GM12878 (cell line): ENCODE measurements around the gene PTGR1. TPM values are rescaled to one million over a fixed set of nuclear protein-coding genes. Genes with fewer than 3 reads are reported as not detected.

Experiments used
- ATAC-seq: fragments of 200-7000 bp; cut with Tn5 transposase; 3 replicates; pipeline ENCODE4 v1.9.1; 2020; ENCODE audit warnings: mild to moderate bottlenecking, moderate library complexity
- BruUV-seq: library from RNA; stranded (reverse); fragments of 400-500 nt; replicated peaks from 2 replicates; lab custom pipeline; 2021; lab: Mats Ljungman, UMichigan
- CTCF ChIA-PET: fragments of 300-600 bp; sonication (Branson Sonifier 250); formaldehyde crosslinking; extraction: SDS; loops from one replicate; lab custom pipeline; 2021; ENCODE audit warnings: inconsistent platforms; lab: Yijun Ruan, JAX
- POLR2A ChIA-PET: fragments of 350-600 bp; formaldehyde crosslinking; extraction: SDS; loops from one replicate; lab custom pipeline; 2021; ENCODE audit warnings: inconsistent platforms; lab: Charles Lee
- RAD21 ChIA-PET: fragments of 300-600 bp; sonication (Branson Sonifier 250); formaldehyde crosslinking; loops from one replicate; lab custom pipeline; 2023; ENCODE audit warnings: antibody characterized with exemption; ENCODE audit not compliant: unreplicated experiment; lab: Charles Lee
- SMC1A ChIA-PET: fragments of 300-600 bp; sonication (Branson Sonifier 250); formaldehyde crosslinking; loops from one replicate; lab custom pipeline; 2023; ENCODE audit not compliant: unreplicated experiment, uncharacterized antibody; lab: Charles Lee
- DNase-seq: peaks from one replicate; pipeline ENCODE4 v3.0.0-alpha.2; 2011; ENCODE audit warnings: low read depth, low spot score
- FAIRE-seq: peaks from 3 replicates; lab custom pipeline; 2011; peaks lifted over from hg19 to GRCh38; lab: Jason Lieb, UNC
- H2AFZ ChIP-seq: 2 replicates; pipeline ENCODE4 v1.6.0; 2011; ENCODE audit warnings: low read depth, low read length, control low read depth; ENCODE audit not compliant: control insufficient read depth
- H3K27ac ChIP-seq: 2 replicates; pipeline ENCODE4 v1.5.1; 2011; ENCODE audit warnings: control low read depth; ENCODE audit not compliant: control insufficient read depth, insufficient read depth
- H3K27me3 ChIP-seq, 2 experiments: replicated peaks in 1 of 2; 2 replicates each; pipeline versions ENCODE4 v1.6.0 to v1.6.1; 2011; ENCODE audit warnings: low read length in 1 of 2; ENCODE audit not compliant: control insufficient read depth in 2 of 2, insufficient read depth in 2 of 2
- H3K36me3 ChIP-seq, 2 experiments: 2 replicates each; pipeline ENCODE4 v1.5.1; 2011; ENCODE audit warnings: low read length in 1 of 2; ENCODE audit not compliant: control insufficient read depth in 2 of 2, insufficient read depth in 2 of 2
- H3K4me1 ChIP-seq: 2 replicates; pipeline ENCODE4 v1.6.1; 2011; ENCODE audit warnings: mild to moderate bottlenecking, low read length, moderate library complexity, mixed read lengths; ENCODE audit not compliant: control insufficient read depth, insufficient read depth
- H3K4me2 ChIP-seq: 2 replicates; pipeline ENCODE4 v1.6.0; 2011; ENCODE audit warnings: control low read depth; ENCODE audit not compliant: control insufficient read depth, insufficient read depth
- H3K4me3 ChIP-seq: fragments of 200-600 bp; sonication (generic); 2 replicates; pipeline ENCODE4 v1.5.1; 2016
- H3K79me2 ChIP-seq: 2 replicates; pipeline ENCODE4 v1.6.0; 2011; ENCODE audit warnings: low read length; ENCODE audit not compliant: control insufficient read depth, insufficient read depth
- H3K9ac ChIP-seq: 2 replicates; pipeline ENCODE4 v1.8.0; 2011; ENCODE audit warnings: low read length, control low read depth, mixed read lengths; ENCODE audit not compliant: control insufficient read depth, insufficient read depth
- H3K9me3 ChIP-seq: replicated peaks from 3 replicates; pipeline ENCODE4 v1.5.1; 2011; ENCODE audit warnings: mild to moderate bottlenecking, low read length; ENCODE audit not compliant: control insufficient read depth, insufficient read depth
- H4K20me1 ChIP-seq: 2 replicates; pipeline ENCODE4 v1.6.0; 2011; ENCODE audit not compliant: control insufficient read depth, insufficient read depth
- BCL11A ChIP-seq: IDR thresholded peaks from 2 replicates; pipeline ENCODE4 v1.6.1; 2011; ENCODE audit warnings: low read depth, low read length
- EZH2 ChIP-seq: IDR thresholded peaks from 2 replicates; pipeline ENCODE4 v1.6.1; 2012; ENCODE audit warnings: low read depth, mild to moderate bottlenecking, control low read depth, inconsistent platforms, low read length, borderline replicate concordance; ENCODE audit not compliant: control insufficient read depth
- HCFC1 ChIP-seq: fragments of 150-350 bp; IDR thresholded peaks from 2 replicates; pipeline ENCODE4 v1.6.1; 2014; ENCODE audit warnings: low read length
- HDGF ChIP-seq: fragments of 450-650 bp; IDR thresholded peaks from 2 replicates; pipeline ENCODE4 v1.6.1; 2016; ENCODE audit warnings: antibody characterized with exemption
- MXI1 ChIP-seq: fragments of 150-350 bp; IDR thresholded peaks from 2 replicates; pipeline ENCODE4 v1.6.1; 2011; ENCODE audit warnings: low read depth, mild to moderate bottlenecking, inconsistent platforms, low read length, improper control_type of control experiment
- NFIC ChIP-seq: IDR thresholded peaks from 2 replicates; pipeline ENCODE4 v1.6.1; 2012; ENCODE audit warnings: low read depth, mild to moderate bottlenecking, inconsistent platforms, low read length, moderate library complexity
- NFXL1 ChIP-seq: fragments of 450-650 bp; IDR thresholded peaks from 2 replicates; pipeline ENCODE4 v1.6.1; 2017; ENCODE audit warnings: antibody characterized with exemption, mild to moderate bottlenecking, borderline replicate concordance
- RB1 ChIP-seq: fragments of 450-650 bp; formaldehyde crosslinking; IDR thresholded peaks from 2 replicates; pipeline ENCODE4 v1.6.1; 2017; ENCODE audit warnings: mild to moderate bottlenecking, borderline replicate concordance
- SMARCA5 ChIP-seq: fragments of 450-650 bp; IDR thresholded peaks from 2 replicates; pipeline ENCODE4 v1.6.1; 2017; ENCODE audit warnings: mild to moderate bottlenecking
- STAT3 ChIP-seq: IDR thresholded peaks from 2 replicates; pipeline ENCODE4 v1.6.1; 2011; ENCODE audit warnings: low read depth, low read length, improper control_type of control experiment
- TCF3 ChIP-seq: IDR thresholded peaks from 2 replicates; pipeline ENCODE4 v1.6.1; 2012; ENCODE audit warnings: low read depth, mild to moderate bottlenecking, low read length, borderline replicate concordance; ENCODE audit not compliant: insufficient read depth
- TCF7 ChIP-seq: IDR thresholded peaks from 2 replicates; pipeline ENCODE4 v1.6.1; 2014; ENCODE audit warnings: antibody characterized with exemption, borderline replicate concordance
- ZNF24 ChIP-seq: fragments of 450-650 bp; IDR thresholded peaks from 2 replicates; pipeline ENCODE4 v1.6.1; 2017; ENCODE audit warnings: antibody characterized with exemption, mild to moderate bottlenecking
- WGBS: methylation state at CpG from one replicate; pipeline ENCODE4 v1.1.6; 2016; ENCODE audit warnings: low lambda C conversion rate; ENCODE audit not compliant: insufficient replicate concordance, insufficient coverage; ENCODE audit errors: missing lambda C conversion rate; 5-methylcytosine and 5-hydroxymethylcytosine counted together
- in situ Hi-C: fragments of 300-500 bp; cut with MboI; formaldehyde crosslinking; loops from 9 replicates; pipeline ENCODE4 v1.14.3; 2018; ENCODE audit warnings: mixed read lengths
- intact Hi-C: fragments of 100-400 bp; cut with micrococcal nuclease; formaldehyde crosslinking; loops from one replicate; pipeline ENCODE4 v1.14.2; 2022; ENCODE audit not compliant: unreplicated experiment
- polyA plus RNA-seq, 11 experiments: library from polyadenylated mRNA; depleted of rRNA in 4 of 11; unstranded in 6 of 11; stranded (reverse) in 5 of 11; fragments of >200 nt; fragmentation: Nextera tagmentation in 4 of 11; fragmentation: Illumina TruSeq in 1 of 11; extraction: Ambion mirVana in 4 of 11; extraction: Trizol in 1 of 11; gene quantifications; 1 replicate in 1 of 11; 2 replicates in 10 of 11; pipeline versions ENCODE4 v1.2.1 to v1.2.3, GENCODE V29; 2011 to 2016; ENCODE audit warnings: inconsistent platforms in 2 of 11, missing spikeins in 2 of 11, low read depth in 1 of 11
- total RNA-seq, 4 experiments: library from RNA; depleted of rRNA in 3 of 4; stranded (reverse); fragments of >200 nt in 3 of 4; fragmentation: Illumina TruSeq in 1 of 4; extraction: Trizol in 1 of 4; gene quantifications; 2 replicates each; pipeline versions ENCODE4 v1.2.1 to v1.2.3, GENCODE V29; 2013 to 2021
- TF ChIP-seq, protein P1 (sequence below), 3 experiments: IDR thresholded peaks in 2 of 3; conservative IDR thresholded peaks in 1 of 3; 2 replicates each; pipeline ENCODE4 v1.5.1; 2011; ENCODE audit warnings: low read depth in 3 of 3, low read length in 3 of 3, mild to moderate bottlenecking in 3 of 3, control low read depth in 2 of 3, moderate library complexity in 2 of 3, inconsistent platforms in 1 of 3, mixed read lengths in 1 of 3; ENCODE audit not compliant: control insufficient read depth in 2 of 3, insufficient read depth in 1 of 3; ENCODE audit errors: extremely low read depth in 1 of 3
- TF ChIP-seq, protein P2 (sequence below): fragments of 450-650 bp; IDR thresholded peaks from 2 replicates; pipeline ENCODE4 v1.6.1; 2017; ENCODE audit warnings: low read depth, mild to moderate bottlenecking, moderate library complexity
- TF ChIP-seq, protein P3 (sequence below): fragments of 450-650 bp; IDR thresholded peaks from 2 replicates; pipeline ENCODE4 v1.6.1; 2017; ENCODE audit warnings: mild to moderate bottlenecking
- TF ChIP-seq, protein P4 (sequence below): fragments of 450-650 bp; IDR thresholded peaks from 2 replicates; pipeline ENCODE4 v1.6.1; 2017; ENCODE audit warnings: mild to moderate bottlenecking, low read depth, inconsistent platforms; ENCODE audit not compliant: poor library complexity, severe bottlenecking

Gene PTGR1
- total and polyA plus RNA-seq, 10 of the 15 experiments (the other 5 are each of a cell fraction or from before 2014, with no cell fraction given) = 0.12 to 6.3 (median 2.8) TPM

DNA sequence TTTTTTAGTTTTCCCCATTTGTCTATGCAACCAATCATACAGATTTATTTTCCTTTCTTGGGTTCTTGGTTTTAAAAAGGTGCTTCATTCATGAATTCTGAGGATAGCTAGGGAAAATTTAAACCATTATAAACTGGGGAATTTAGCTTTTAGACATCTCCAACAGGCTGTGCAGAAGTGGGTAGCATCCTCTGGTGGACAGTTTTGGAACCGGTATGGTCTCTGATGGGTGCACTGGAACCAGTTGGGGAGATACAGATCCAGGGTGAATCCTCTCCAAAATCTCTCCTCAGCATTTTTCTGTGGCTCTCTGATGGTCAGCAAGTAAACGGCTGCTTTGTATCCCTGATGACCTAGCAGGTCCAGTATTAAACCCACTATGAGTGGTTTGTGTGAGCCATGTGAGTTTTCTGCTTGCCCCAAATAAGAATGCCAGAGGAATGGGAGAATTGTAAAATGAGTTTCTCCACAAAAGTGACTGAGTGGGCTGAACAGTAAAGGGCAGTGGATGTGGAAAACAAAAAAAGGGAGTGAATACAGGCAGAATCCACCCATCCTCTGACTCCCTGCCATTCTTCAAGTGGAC is 22.5 kb upstream of the PTGR1 start:
- no peak overlapping the region for H3K27ac ChIP-seq
- RAD21 ChIA-PET = interaction anchor here (1.0 to 1.5 kb wide), 5 partner anchors 24 to 1438 kb away, joined by 3 to 5 read pairs (median 3); no protein-coding TSS in a partner anchor
- H3K79me2 ChIP-seq = no peaks in the 10 kb centered on the region
- SMC1A ChIA-PET = interaction anchor here (0.6 to 2.2 kb wide), 13 partner anchors 10 to 1439 kb away, joined by 3 to 7 read pairs (median 4); no protein-coding TSS in a partner anchor
- FAIRE-seq = no peak
- intact Hi-C loops = no loop called here
- DNase-seq = no peak
- WGBS = 13% methylated on average over 2 of the region's 2 CpGs
- CTCF ChIA-PET = interaction anchor here (0.5 to 2.3 kb wide), 20 partner anchors 11 to 1913 kb away, joined by 3 to 28 read pairs (median 4); no protein-coding TSS in a partner anchor
- H3K27me3 ChIP-seq = no peaks in the 10 kb centered on the region
- no peak overlapping the region for H3K4me3 ChIP-seq
- no peaks in the 10 kb centered on the region for H3K36me3 ChIP-seq
- POLR2A ChIA-PET = interaction anchor here (0.7 kb wide), 1 partner anchor 39 kb away, joined by 4 read pairs; no protein-coding TSS in a partner anchor
- in situ Hi-C loops = no loop called here
- BruUV-seq = no TSS peak
- H2AFZ ChIP-seq = no peak overlapping the region
- H3K4me1 ChIP-seq = no peaks in the 10 kb centered on the region
- H3K9ac ChIP-seq = no peak overlapping the region
- no peaks in the 10 kb centered on the region for H3K9me3 ChIP-seq
- H3K4me2 ChIP-seq = no peak overlapping the region
- peak; percentile 88 for ATAC-seq
- H4K20me1 ChIP-seq = no peaks in the 10 kb centered on the region
- TF ChIP-seq ZNF24 = no peak
- TF ChIP-seq NFIC = no peak
- TF ChIP-seq MXI1 = no peak
- TF ChIP-seq, protein P1, sequence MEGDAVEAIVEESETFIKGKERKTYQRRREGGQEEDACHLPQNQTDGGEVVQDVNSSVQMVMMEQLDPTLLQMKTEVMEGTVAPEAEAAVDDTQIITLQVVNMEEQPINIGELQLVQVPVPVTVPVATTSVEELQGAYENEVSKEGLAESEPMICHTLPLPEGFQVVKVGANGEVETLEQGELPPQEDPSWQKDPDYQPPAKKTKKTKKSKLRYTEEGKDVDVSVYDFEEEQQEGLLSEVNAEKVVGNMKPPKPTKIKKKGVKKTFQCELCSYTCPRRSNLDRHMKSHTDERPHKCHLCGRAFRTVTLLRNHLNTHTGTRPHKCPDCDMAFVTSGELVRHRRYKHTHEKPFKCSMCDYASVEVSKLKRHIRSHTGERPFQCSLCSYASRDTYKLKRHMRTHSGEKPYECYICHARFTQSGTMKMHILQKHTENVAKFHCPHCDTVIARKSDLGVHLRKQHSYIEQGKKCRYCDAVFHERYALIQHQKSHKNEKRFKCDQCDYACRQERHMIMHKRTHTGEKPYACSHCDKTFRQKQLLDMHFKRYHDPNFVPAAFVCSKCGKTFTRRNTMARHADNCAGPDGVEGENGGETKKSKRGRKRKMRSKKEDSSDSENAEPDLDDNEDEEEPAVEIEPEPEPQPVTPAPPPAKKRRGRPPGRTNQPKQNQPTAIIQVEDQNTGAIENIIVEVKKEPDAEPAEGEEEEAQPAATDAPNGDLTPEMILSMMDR (IDR thresholded peaks at IDR 0.05 in 2 of 3, conservative IDR thresholded peaks at IDR 0.05 in 1 of 3; ENCODE audit: control insufficient read depth in 2 of 3, extremely low read depth in 1 of 3, insufficient read depth in 1 of 3, low read depth in 3 of 3, low read length in 3 of 3) = peak; percentile 75 to 97 (median 89)
- TF ChIP-seq NFXL1 = no peak
- TF ChIP-seq, protein P2, sequence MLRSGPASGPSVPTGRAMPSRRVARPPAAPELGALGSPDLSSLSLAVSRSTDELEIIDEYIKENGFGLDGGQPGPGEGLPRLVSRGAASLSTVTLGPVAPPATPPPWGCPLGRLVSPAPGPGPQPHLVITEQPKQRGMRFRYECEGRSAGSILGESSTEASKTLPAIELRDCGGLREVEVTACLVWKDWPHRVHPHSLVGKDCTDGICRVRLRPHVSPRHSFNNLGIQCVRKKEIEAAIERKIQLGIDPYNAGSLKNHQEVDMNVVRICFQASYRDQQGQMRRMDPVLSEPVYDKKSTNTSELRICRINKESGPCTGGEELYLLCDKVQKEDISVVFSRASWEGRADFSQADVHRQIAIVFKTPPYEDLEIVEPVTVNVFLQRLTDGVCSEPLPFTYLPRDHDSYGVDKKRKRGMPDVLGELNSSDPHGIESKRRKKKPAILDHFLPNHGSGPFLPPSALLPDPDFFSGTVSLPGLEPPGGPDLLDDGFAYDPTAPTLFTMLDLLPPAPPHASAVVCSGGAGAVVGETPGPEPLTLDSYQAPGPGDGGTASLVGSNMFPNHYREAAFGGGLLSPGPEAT = no peak
- TF ChIP-seq, protein P3, sequence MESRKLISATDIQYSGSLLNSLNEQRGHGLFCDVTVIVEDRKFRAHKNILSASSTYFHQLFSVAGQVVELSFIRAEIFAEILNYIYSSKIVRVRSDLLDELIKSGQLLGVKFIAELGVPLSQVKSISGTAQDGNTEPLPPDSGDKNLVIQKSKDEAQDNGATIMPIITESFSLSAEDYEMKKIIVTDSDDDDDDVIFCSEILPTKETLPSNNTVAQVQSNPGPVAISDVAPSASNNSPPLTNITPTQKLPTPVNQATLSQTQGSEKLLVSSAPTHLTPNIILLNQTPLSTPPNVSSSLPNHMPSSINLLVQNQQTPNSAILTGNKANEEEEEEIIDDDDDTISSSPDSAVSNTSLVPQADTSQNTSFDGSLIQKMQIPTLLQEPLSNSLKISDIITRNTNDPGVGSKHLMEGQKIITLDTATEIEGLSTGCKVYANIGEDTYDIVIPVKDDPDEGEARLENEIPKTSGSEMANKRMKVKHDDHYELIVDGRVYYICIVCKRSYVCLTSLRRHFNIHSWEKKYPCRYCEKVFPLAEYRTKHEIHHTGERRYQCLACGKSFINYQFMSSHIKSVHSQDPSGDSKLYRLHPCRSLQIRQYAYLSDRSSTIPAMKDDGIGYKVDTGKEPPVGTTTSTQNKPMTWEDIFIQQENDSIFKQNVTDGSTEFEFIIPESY = no peak
- no peak for TF ChIP-seq TCF7
- TF ChIP-seq RB1 = no peak
- no peak for TF ChIP-seq BCL11A
- no peak for TF ChIP-seq STAT3
- no peak for TF ChIP-seq SMARCA5
- no peak for TF ChIP-seq HCFC1
- no peak for TF ChIP-seq EZH2
- no peak for TF ChIP-seq TCF3
- TF ChIP-seq HDGF = no peak
- TF ChIP-seq, protein P4, sequence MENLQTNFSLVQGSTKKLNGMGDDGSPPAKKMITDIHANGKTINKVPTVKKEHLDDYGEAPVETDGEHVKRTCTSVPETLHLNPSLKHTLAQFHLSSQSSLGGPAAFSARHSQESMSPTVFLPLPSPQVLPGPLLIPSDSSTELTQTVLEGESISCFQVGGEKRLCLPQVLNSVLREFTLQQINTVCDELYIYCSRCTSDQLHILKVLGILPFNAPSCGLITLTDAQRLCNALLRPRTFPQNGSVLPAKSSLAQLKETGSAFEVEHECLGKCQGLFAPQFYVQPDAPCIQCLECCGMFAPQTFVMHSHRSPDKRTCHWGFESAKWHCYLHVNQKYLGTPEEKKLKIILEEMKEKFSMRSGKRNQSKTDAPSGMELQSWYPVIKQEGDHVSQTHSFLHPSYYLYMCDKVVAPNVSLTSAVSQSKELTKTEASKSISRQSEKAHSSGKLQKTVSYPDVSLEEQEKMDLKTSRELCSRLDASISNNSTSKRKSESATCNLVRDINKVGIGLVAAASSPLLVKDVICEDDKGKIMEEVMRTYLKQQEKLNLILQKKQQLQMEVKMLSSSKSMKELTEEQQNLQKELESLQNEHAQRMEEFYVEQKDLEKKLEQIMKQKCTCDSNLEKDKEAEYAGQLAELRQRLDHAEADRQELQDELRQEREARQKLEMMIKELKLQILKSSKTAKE = no peak
